NCI-H187 (cell line): Measurements from ENCODE around the gene ANTXR2.
"Not testable (repeated sequence)": the region's sequence is repeated elsewhere in the genome, so short reads cannot be mapped to it uniquely, and the experiment has no call there.

Experiments
- DNase-seq, 2 experiments: peaks; one replicate each; lab custom pipeline; 2025; lab: John Stamatoyannopoulos, UW

ANTXR2 gene

DNA sequence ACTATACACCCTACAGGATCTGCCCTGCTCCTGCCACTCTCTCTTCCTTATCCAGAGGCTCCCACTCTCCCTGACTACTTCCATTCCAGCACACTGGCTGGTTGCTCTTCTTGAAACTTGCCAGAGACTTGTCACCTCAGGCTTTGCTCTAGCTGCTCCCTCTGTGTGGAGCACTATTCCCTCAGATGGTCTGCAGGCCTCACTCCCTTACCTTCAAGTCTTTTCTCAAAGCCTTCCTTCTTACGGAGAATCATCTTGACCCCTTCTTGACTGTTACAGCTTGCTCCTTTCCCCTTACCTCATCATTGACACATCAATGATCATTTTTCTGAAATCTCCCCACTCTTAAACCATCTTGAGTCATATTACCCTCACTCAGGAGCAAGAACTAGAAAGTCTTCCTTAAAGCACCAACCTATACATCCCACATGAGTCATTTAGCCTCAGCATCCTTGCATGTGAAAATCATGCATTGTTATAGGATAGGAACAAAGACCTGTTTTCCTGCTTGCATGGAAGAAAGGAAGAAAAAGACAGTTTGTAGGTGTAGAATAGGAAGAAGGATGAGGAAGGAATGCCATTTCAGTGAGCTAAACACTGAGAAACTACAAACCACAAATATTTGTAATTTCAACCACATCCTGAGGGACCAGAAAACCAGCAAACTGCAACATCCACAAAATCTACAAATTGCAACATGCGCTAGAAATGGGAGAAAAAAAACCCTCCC is 55.7 kb downstream of the ANTXR2 start:
- DNase-seq, result no peak

DNA sequence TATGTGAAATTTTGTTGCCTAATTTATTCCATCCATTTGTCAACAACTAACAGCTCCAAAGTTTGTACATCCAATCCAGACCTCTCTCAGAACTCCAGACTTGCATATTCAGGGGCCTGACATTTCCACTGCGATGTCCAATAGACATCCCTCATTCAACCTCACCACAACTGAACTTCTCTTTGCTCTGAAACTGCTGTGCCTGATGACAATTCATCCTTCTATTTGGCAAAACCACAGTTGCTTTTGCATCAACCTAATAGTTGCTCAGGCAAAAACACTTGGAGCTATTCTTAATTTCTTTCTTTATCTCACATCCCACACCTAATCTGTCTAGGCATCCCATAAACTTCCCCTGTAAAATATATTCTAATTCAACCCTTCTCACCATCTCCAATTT is 56.5 kb downstream of the ANTXR2 start:
- no peak for DNase-seq

- DNase-seq, result no peak
These were observed 57.4 kb downstream of the ANTXR2 start for GRCh38 chr4:80015407-80016189.

DNA sequence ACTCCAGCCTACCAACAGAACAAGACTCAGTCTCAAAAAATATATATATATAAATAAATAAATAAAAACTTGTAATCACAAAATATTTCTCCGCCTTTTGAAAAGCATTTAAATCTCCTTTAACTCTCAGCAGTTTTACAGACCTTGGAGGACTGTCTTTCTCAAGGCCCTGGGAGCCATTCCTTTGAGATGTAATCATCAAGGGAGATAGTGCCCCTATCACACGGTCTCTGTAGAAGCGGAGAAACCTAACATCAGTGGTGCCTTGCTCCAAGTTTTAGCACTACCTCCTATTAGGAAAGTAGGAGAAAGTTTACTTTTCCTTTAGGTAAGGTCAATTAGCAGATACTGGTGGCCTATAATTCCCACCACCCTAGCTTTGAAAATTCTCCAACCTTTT is 58.5 kb downstream of the ANTXR2 start:
- DNase-seq, result no peak

- DNase-seq, result no peak
These were observed 60.7 kb downstream of the ANTXR2 start for GRCh38 chr4:80012291-80012690.

GRCh38 chr4:80011636-80012236 is 61.3 kb downstream of the ANTXR2 start:
- DNase-seq, result no peak

DNA sequence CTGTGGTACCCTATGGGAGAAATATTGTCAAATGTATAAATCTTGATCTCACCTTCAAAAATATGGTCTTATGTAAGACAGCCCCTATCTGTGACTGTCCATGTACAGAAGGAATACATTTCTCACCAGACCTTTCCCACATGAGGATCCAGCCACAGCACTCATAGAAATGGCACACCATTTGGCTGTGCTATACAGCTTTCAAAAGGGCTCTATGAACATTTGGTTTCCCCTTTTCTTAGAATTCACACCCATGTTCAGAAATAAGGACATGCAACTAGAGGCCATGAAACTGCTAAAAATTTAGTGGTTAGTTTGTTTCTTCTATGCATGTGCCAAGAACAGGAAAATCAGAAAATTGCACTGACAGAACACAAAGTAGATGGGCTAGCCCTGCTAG is 62.7 kb downstream of the ANTXR2 start:
- DNase-seq, result no peak

DNA sequence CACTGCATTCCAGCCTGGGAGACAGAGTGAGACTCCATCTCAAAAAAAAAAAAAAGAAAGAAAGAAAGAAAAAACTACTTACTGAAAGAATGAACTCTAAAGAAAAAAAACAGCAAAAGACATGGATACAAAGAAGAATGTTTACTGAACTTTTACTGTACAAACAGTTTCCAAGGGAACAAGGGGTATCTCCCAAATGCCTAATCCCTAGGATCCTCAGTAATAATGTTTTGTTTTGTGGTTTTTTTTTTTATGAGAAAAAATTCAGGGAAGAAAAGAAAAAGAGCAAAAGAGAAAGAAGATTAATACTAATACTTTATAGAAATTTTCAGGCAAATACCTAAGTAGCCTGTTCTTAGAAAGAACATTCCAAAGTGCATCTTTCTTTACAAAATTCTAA is 63.2 kb downstream of the ANTXR2 start:
- DNase-seq, result no peak

DNA sequence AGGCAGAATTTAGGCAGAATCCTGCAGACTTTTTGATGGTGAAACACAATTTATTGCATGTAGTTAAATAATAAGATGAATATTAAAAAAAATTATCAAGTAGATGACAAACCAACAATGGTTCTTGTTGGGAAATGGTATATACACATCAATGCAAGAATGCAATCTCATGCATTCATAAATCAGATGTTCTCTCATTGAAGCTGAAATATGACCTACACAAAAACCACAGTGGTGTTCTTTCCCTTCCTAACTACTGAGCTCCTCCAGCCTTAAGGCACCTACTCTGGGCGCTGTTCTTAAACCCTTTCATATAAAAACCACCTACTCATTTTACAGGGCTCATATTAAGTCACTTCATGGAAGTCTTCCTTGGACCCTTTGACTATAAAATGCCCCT is 64.1 kb downstream of the ANTXR2 start:
- DNase-seq, result no peak

GRCh38 chr4:80008351-80008750 is 64.7 kb downstream of the ANTXR2 start:
- no peak for DNase-seq

DNA sequence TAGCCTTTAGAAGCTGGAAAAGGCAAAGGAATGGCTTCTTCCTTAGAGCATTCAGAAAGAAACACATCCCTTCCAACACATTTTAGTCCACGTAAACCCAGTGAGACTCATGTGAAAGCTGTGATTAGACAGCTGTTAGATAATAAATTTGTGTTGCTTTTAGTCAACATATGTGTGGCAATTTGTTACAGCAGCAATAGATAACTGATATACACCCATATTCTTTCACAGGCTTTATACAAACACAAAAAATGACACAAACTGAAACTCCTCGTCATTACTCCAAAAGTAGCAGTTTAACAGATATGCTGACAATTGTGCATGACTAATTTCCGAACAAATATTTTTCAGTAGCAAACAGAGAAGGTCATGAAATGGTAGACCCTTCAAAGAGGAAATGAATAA is 65.3 kb downstream of the ANTXR2 start:
- no peak for DNase-seq

DNA sequence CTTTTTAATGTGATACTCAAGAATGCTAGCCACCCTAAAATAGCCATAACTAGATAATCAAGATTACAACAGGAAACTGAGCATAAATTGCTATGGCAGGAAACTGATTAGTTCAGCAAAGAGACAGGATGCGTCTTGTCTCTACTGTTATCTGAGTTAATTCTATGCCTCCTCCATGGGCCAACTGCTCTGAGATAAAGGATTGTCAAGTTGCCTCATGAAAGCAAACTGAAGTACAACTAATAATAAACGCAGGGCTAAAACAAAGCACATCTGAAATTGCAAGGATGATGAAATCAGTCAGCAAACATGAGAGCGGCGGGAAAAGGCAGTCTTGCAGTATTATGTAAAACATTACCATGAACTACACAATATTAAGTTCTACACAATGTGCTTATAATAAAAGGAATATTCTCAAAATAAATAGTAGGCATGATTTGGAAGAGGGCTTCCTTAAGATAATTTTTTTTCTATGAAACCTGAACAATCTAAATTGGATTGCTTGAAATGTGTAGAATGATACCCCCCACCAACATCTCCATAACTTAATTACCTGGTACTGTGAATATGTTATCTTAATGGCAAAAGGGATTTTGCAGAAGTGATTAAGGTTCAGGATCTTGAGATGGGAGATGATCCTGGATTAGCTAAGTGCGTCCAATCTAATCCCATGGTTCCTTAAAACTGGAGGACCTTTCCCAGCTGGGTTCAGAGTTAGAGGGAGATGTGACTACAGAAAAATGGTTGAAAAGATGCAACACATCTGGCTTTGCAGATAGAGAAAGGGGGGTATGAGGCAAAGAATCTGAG is 65.9 kb downstream of the ANTXR2 start:
- DNase-seq, result no peak

DNA sequence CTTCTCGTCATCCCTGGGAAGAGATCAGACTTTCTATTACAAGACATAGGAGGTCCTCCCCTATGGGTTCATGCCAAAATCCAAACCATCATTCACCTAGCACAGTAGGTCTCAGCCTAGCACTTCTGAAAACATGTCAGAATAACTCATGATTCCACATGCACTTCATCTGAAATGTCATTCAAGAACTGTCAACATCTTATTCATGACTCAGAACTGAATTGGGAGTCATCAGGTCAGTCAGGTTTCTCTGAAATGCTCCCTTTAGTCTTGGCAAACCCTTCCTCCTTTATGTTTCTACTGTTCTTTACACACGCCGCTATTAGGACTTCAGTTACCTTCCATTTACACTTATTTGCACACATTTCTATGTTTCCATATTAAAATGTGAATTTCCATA is 67.2 kb downstream of the ANTXR2 start:
- no peak for DNase-seq

GRCh38 chr4:80004319-80004718 is 68.7 kb downstream of the ANTXR2 start:
- DNase-seq, result no peak

DNA sequence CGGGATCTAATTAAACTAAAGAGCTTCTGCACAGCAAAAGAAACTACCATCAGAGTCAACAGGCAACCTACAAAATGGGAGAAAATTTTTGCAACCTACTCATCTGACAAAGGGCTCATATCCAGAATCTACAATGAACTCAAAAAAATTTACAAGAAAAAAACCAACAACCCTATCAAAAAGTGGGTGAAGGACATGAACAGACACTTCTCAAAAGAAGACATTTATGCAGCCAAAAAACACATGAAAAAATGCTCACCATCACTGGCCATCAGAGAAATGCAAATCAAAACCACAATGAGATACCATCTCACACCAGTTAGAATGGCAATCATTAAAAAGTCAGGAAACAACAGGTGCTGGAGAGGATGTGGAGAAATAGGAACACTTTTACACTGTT is 70.5 kb downstream of the ANTXR2 start:
- DNase-seq, result not testable (repeated sequence)

- not testable (repeated sequence) for DNase-seq
These were observed 74.0 kb downstream of the ANTXR2 start for GRCh38 chr4:79999048-79999447.

DNA sequence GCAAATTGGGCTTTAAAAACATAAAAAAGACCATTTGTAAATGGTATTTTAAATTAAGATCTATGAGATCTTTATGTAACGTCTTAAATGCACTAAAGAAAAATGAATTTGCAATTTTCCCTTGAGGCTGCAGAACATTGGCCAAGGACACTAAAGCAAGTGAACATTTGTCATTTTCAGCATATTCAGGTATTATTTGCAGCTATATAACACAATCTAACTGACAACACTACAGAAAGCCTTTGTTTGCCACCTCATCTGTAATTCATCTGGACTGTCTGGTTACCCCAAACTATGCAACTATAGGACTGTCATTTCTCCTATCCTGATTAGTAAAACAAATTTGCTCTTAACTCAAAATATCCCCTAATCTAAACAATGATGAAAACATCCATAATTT is 74.8 kb downstream of the ANTXR2 start:
- no peak for DNase-seq

GRCh38 chr4:79996851-79997250 is 76.2 kb downstream of the ANTXR2 start:
- DNase-seq, result no peak

GRCh38 chr4:79993476-79993875 is 79.6 kb downstream of the ANTXR2 start:
- DNase-seq, result no peak

- DNase-seq, result no peak
These were observed 81.4 kb downstream of the ANTXR2 start for GRCh38 chr4:79991601-79992000.

DNA sequence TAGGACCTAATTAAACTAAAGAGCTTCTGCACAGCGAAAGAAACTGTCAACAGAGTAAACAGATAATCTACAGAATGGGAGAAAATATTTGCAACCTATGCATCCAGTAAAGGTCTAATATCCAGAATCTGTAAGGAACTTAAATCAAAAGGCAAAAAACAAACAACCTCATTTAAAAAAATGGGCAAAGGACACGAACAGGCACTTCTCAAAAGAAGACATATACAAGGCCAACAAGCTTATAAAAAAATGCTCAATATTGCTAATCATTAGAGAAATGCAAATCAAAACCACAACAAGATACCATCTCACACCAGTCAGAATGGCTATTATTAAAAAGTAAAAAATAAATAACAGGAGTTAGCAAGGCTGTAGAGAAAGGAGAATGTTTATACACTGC is 81.9 kb downstream of the ANTXR2 start:
- DNase-seq, result not testable (repeated sequence)

GRCh38 chr4:79987401-79987800 is 85.6 kb downstream of the ANTXR2 start:
- no peak for DNase-seq
